Mucosa of rectum (tissue), 2 donors: ENCODE results near the gene FBXO15.

Experiments used
- H3K27ac ChIP-seq, 2 donors: one replicate each; pipeline ENCODE4 v1.7.0; 2013; ENCODE audit warnings: inconsistent platforms in 2 of 2, low read depth in 2 of 2, low read length in 2 of 2
- H3K27me3 ChIP-seq, 2 donors: one replicate each; pipeline ENCODE4 v1.7.0; 2013; ENCODE audit warnings: low read length in 2 of 2; ENCODE audit not compliant: control insufficient read depth in 2 of 2, insufficient read depth in 2 of 2
- H3K36me3 ChIP-seq, 2 donors: one replicate each; pipeline ENCODE4 v1.7.0; 2013; ENCODE audit warnings: low read length in 2 of 2; ENCODE audit not compliant: control insufficient read depth in 2 of 2, insufficient read depth in 2 of 2
- H3K4me1 ChIP-seq, 2 donors: one replicate each; pipeline ENCODE4 v1.7.0; 2013; ENCODE audit warnings: low read length in 2 of 2, mild to moderate bottlenecking in 1 of 2; ENCODE audit not compliant: control insufficient read depth in 2 of 2, insufficient read depth in 2 of 2
- H3K4me3 ChIP-seq, 2 donors: one replicate each; pipeline ENCODE4 v1.7.0; 2013; ENCODE audit warnings: low read length in 2 of 2
- H3K9ac ChIP-seq, 2 donors: one replicate each; pipeline ENCODE4 v1.7.0; 2013; ENCODE audit warnings: low read length in 2 of 2, low read depth in 1 of 2, mild to moderate bottlenecking in 1 of 2
- H3K9me3 ChIP-seq, 2 donors: one replicate each; pipeline ENCODE4 v1.7.0; 2013; ENCODE audit warnings: low read length in 2 of 2; ENCODE audit not compliant: control insufficient read depth in 2 of 2
- donor health status: healthy.
- donor health status: Normal muscosa, but diverticular disease.

FBXO15 gene

GRCh38 chr18:74065366-74065765, 82.3 kb downstream of the FBXO15 start:
- Histone ChIP-seq H3K27ac (no peak overlapping the region), H3K4me3 (no peak overlapping the region), H3K27me3 (peaks cover 5 to 11% of the 10 kb centered on the region in 2 donors), H3K36me3 (no peaks in the 10 kb centered on the region), H3K4me1 (no peaks in the 10 kb centered on the region), H3K9ac (no peak overlapping the region), H3K9me3 (no peaks in the 10 kb centered on the region)

DNA sequence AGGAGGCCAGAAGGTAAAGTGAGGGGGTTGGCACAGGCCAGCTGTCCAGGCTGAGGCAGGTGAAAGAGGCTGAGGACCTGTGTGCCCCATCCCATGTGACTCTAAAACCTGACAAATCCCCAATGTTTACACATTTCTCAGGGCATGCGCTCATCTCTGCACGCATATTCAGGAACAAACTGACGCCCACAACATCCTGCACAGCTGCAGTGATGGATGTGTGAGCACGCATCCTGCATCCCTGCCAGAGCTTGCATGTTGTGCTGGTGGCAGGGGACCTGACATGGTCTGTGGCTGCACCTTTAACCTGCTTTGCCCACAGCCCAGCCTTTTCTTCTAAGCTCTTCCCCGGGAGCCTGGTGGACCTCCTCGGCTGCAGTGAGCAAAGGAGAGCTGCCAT, 83.1 kb downstream of the FBXO15 start:
- no peak overlapping the region for H3K4me3 ChIP-seq
- H3K9ac ChIP-seq: no peak overlapping the region
- peaks cover 5 to 11% of the 10 kb centered on the region in 2 donors for H3K27me3 ChIP-seq
- no peak overlapping the region for H3K27ac ChIP-seq
- no peaks in the 10 kb centered on the region for H3K36me3 ChIP-seq
- no peaks in the 10 kb centered on the region for H3K4me1 ChIP-seq
- H3K9me3 ChIP-seq: no peaks in the 10 kb centered on the region

DNA sequence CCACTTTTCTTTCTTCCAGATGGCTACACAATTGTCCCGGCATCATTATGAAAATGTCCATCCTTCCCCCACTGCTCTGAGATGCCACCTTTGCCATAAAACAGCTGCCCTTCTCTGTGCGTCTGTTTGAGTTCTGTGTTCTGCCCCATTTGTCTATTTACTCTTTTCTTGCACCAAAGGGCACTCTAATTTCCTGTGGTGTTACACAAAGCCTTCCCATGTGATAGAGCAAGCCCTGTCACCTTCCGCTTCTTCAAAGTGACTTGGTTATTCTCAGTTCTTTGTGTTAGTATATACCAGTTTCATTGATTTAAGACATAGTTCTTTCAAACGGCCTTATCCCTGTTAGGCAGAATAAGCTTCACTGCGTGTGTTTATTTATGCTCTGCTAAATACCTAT, 84.1 kb downstream of the FBXO15 start:
- no peak overlapping the region for H3K9ac ChIP-seq
- no peaks in the 10 kb centered on the region for H3K9me3 ChIP-seq
- H3K36me3 ChIP-seq: no peaks in the 10 kb centered on the region
- peaks cover 5 to 11% of the 10 kb centered on the region in 2 donors for H3K27me3 ChIP-seq
- no peak overlapping the region for H3K4me3 ChIP-seq
- H3K27ac ChIP-seq: no peak overlapping the region
- H3K4me1 ChIP-seq: no peaks in the 10 kb centered on the region

- Histone ChIP-seq H3K4me3 (no peak overlapping the region), H3K9ac (no peak overlapping the region), H3K36me3 (no peaks in the 10 kb centered on the region), H3K9me3 (no peaks in the 10 kb centered on the region), H3K27ac (no peak overlapping the region), H3K27me3 (peaks cover 5 to 11% of the 10 kb centered on the region in 2 donors), H3K4me1 (no peaks in the 10 kb centered on the region)
These were observed 84.6 kb downstream of the FBXO15 start for GRCh38 chr18:74063023-74063422.

- peaks cover 5 to 11% of the 10 kb centered on the region in 2 donors for H3K27me3 ChIP-seq
These were observed 85.6 kb downstream of the FBXO15 start for GRCh38 chr18:74062037-74062436.

DNA sequence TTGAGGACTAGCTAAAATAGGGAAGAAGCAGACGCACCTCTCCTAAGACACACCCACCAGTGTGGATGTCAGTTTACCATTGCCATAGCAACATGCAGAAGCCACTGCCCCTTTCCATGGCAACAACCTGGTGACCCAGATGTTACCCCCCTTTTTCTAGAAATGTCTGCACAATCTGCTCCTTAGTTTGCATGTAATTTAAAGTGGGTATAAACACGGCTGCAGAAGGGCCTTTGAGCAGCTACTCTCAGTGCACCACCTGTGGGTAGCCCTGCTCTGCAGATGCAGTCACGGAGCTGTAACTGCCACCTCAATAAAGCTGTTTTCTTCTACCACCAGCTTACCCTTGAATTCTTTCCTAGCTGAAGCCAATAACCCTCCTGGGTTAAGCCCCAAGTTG, 87.1 kb downstream of the FBXO15 start:
- Histone ChIP-seq H3K4me1 (no peaks in the 10 kb centered on the region), H3K27ac (no peak overlapping the region), H3K9me3 (no peaks in the 10 kb centered on the region), H3K9ac (no peak overlapping the region), H3K4me3 (no peak overlapping the region), H3K36me3 (no peaks in the 10 kb centered on the region), H3K27me3 (peaks cover 4 to 11% of the 10 kb centered on the region in 2 donors)

More at GRCh38 chr18:74062037-74062436, 85.6 kb downstream of the FBXO15 start:
- no peaks in the 10 kb centered on the region for H3K9me3 ChIP-seq
- H3K9ac ChIP-seq: no peak overlapping the region
- no peaks in the 10 kb centered on the region for H3K4me1 ChIP-seq
- no peak overlapping the region for H3K27ac ChIP-seq
- no peak overlapping the region for H3K4me3 ChIP-seq
- H3K36me3 ChIP-seq: no peaks in the 10 kb centered on the region

GRCh38 chr18:74050807-74051206, 96.8 kb downstream of the FBXO15 start:
- no peak overlapping the region for H3K4me3 ChIP-seq
- H3K36me3 ChIP-seq: no peaks in the 10 kb centered on the region
- H3K4me1 ChIP-seq: no peaks in the 10 kb centered on the region
- H3K9ac ChIP-seq: no peak overlapping the region
- H3K27ac ChIP-seq: no peak overlapping the region
- no peaks in the 10 kb centered on the region for H3K27me3 ChIP-seq
- no peaks in the 10 kb centered on the region for H3K9me3 ChIP-seq

DNA sequence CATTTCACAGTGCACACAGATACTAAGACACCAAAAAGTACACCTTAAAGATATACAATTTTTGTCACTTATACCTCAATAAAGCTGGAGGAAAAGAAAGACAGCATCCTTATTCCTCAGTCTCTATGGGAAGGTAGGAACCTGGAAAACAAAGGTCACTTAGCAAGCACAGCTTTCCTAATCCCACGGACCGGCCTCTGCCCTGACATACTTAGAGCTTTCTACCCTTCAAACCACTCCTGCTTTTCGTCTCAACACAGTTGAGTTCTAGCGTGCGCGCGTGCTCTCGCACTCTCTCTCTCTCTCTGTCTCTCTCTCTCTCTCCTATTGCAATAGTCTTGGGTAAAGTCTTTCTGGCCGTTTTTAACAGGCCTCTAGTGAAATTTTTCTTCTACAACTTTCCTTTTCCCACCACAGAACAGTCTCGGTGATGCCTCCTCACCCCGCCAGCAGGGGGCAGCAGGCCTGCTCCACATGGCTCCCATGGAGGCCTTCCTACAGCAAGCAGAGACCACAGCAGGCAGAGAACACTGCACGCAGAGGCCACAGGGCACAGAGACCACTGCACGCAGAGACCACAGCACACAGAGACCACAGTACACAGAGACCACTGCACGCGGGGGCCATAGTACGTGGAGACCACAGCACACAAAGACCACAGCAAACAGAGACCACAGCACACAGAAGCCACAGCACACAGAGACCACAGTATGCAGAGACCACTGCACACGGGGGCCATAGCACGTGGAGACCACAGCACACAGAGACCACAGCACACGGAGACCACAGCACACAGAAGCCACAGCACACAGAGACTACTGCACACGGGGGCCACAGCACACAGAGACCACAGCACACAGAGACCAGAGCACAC, 106.9 kb downstream of the FBXO15 start:
- Histone ChIP-seq H3K36me3 (no peaks in the 10 kb centered on the region), H3K27ac (no peak overlapping the region), H3K4me1 (no peaks in the 10 kb centered on the region), H3K4me3 (no peak overlapping the region), H3K27me3 (no peaks in the 10 kb centered on the region), H3K9ac (no peak overlapping the region), H3K9me3 (no peaks in the 10 kb centered on the region)

DNA sequence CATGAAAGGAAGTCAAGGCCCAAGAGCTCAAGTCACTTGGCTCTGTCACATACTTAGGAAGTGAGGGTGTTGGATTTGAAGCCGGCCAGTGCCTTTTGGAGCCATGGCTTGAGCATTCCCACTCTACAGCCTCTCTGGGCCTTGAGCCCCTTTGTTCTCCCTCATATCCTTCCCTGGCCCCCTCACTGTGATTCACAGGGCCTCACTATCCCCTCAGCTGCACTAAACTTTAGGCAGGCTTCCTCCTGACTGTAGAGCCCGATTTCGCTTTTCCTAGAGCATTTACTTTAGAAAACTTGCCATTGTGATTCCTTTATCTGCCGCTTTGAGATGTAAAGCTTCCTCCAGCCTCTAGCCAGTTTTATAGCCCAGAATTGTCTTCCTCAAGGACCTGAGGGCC, 107.6 kb downstream of the FBXO15 start:
- H3K9me3 ChIP-seq: no peaks in the 10 kb centered on the region
- no peak overlapping the region for H3K27ac ChIP-seq
- H3K36me3 ChIP-seq: no peaks in the 10 kb centered on the region
- H3K9ac ChIP-seq: no peak overlapping the region
- no peaks in the 10 kb centered on the region for H3K4me1 ChIP-seq
- no peaks in the 10 kb centered on the region for H3K27me3 ChIP-seq
- H3K4me3 ChIP-seq: no peak overlapping the region

GRCh38 chr18:74029161-74029560, 118.5 kb downstream of the FBXO15 start:
- H3K9me3 ChIP-seq: no peaks in the 10 kb centered on the region
- H3K27ac ChIP-seq: no peak overlapping the region
- no peaks in the 10 kb centered on the region for H3K4me1 ChIP-seq
- no peak overlapping the region for H3K4me3 ChIP-seq
- no peaks in the 10 kb centered on the region for H3K36me3 ChIP-seq
- no peaks in the 10 kb centered on the region for H3K27me3 ChIP-seq
- H3K9ac ChIP-seq: no peak overlapping the region
